Mesendoderm (in vitro differentiated cells): ENCODE measurements around the gene SARM1.

Experiments
- DNase-seq: peaks from one replicate; pipeline ENCODE4 v3.0.0; 2013
- H2AK5ac ChIP-seq: 2 replicates; pipeline ENCODE4 v1.6.1; 2013; ENCODE audit warnings: low read length, inconsistent platforms
- H2BK120ac ChIP-seq: 2 replicates; pipeline ENCODE4 v1.6.1; 2013; ENCODE audit warnings: low read depth, mild to moderate bottlenecking, low read length, moderate library complexity, mixed read lengths
- H2BK15ac ChIP-seq: replicated peaks from 2 replicates; pipeline ENCODE4 v1.6.1; 2013; ENCODE audit warnings: low read depth, mild to moderate bottlenecking, moderate library complexity
- H2BK5ac ChIP-seq: 2 replicates; pipeline ENCODE4 v1.6.1; 2013; ENCODE audit warnings: low read length, inconsistent platforms
- H3K18ac ChIP-seq: 2 replicates; pipeline ENCODE4 v1.6.1; 2013; ENCODE audit warnings: mild to moderate bottlenecking, low read length, mixed read lengths
- H3K23ac ChIP-seq: one replicate; pipeline ENCODE4 v1.6.1; 2013; ENCODE audit warnings: low read length
- H3K27ac ChIP-seq: 2 replicates; pipeline ENCODE4 v1.5.1; 2013; ENCODE audit warnings: low read depth, mild to moderate bottlenecking, inconsistent platforms, low read length, moderate library complexity
- H3K27me3 ChIP-seq: 2 replicates; pipeline ENCODE4 v1.6.1; 2013; ENCODE audit warnings: low read length, control low read depth, mild to moderate bottlenecking, inconsistent platforms; ENCODE audit not compliant: insufficient read depth, poor library complexity
- H3K36me3 ChIP-seq: 2 replicates; pipeline ENCODE4 v1.6.1; 2013; ENCODE audit warnings: low read length, inconsistent platforms; ENCODE audit not compliant: control insufficient read depth, insufficient read depth
- H3K4ac ChIP-seq: one replicate; pipeline ENCODE4 v1.6.1; 2013; ENCODE audit warnings: low read depth, mild to moderate bottlenecking, low read length, moderate library complexity
- H3K4me1 ChIP-seq: 2 replicates; pipeline ENCODE4 v1.6.1; 2013; ENCODE audit warnings: low read depth, low read length, inconsistent platforms; ENCODE audit not compliant: control insufficient read depth
- H3K4me2 ChIP-seq: 2 replicates; pipeline ENCODE4 v1.6.1; 2013; ENCODE audit warnings: low read length
- H3K4me3 ChIP-seq: 2 replicates; pipeline ENCODE4 v1.5.1; 2013; ENCODE audit warnings: mild to moderate bottlenecking, low read length
- H3K56ac ChIP-seq: one replicate; pipeline ENCODE4 v1.6.1; 2013; ENCODE audit warnings: low read length
- H3K79me1 ChIP-seq: 2 replicates; pipeline ENCODE4 v1.6.1; 2013; ENCODE audit warnings: low read length, inconsistent platforms
- H3K79me2 ChIP-seq: 2 replicates; pipeline ENCODE4 v1.6.1; 2013; ENCODE audit warnings: mild to moderate bottlenecking, low read length; ENCODE audit not compliant: control insufficient read depth, insufficient read depth
- H3K9ac ChIP-seq: 2 replicates; pipeline ENCODE4 v1.6.1; 2013; ENCODE audit warnings: low read length, inconsistent platforms
- H4K5ac ChIP-seq: one replicate; pipeline ENCODE4 v1.6.1; 2013; ENCODE audit warnings: low read length
- H4K8ac ChIP-seq: one replicate; pipeline ENCODE4 v1.6.1; 2013; ENCODE audit warnings: low read depth, mild to moderate bottlenecking, control low read depth, low read length, moderate library complexity
- WGBS: extraction: QIAGEN DNeasy Blood & Tissue Kit; methylation state at CpG from one replicate; pipeline ENCODE4 v1.1.7; 2013; ENCODE audit warnings: low lambda C conversion rate, missing lambda C conversion rate; ENCODE audit not compliant: insufficient coverage; ENCODE audit errors: extremely low coverage; 5-methylcytosine and 5-hydroxymethylcytosine counted together

The SARM1 gene

GRCh38 chr17:28394337-28395116 is 23.0 kb downstream of the SARM1 start:
- H3K56ac ChIP-seq, result no peak overlapping the region
- no peaks in the 10 kb centered on the region for H3K79me1 ChIP-seq
- H3K79me2 ChIP-seq, result no peaks in the 10 kb centered on the region
- no peak overlapping the region for H3K9ac ChIP-seq
- no peak overlapping the region for H2BK15ac ChIP-seq
- no peak overlapping the region for H2BK120ac ChIP-seq
- peak; percentile 92 for DNase-seq
- H3K27ac ChIP-seq, result no peak overlapping the region
- no peak overlapping the region for H4K5ac ChIP-seq
- no peaks in the 10 kb centered on the region for H3K27me3 ChIP-seq
- no peak overlapping the region for H2AK5ac ChIP-seq
- H3K4me1 ChIP-seq, result peaks cover 22% of the 10 kb centered on the region
- H3K36me3 ChIP-seq, result no peaks in the 10 kb centered on the region
- H2BK5ac ChIP-seq, result no peak overlapping the region
- H3K23ac ChIP-seq, result no peak overlapping the region
- H3K18ac ChIP-seq, result no peak overlapping the region
- no peak overlapping the region for H3K4me2 ChIP-seq
- H4K8ac ChIP-seq, result no peak overlapping the region
- H3K4me3 ChIP-seq, result no peak overlapping the region
- WGBS, result no CpG with 5 or more reads among the region's 7 CpGs
- H3K4ac ChIP-seq, result no peak overlapping the region

GRCh38 chr17:28395426-28395825 is 23.9 kb downstream of the SARM1 start:
- Histone ChIP-seq H3K4me3 (no peak overlapping the region), H4K5ac (no peak overlapping the region), H3K23ac (no peak overlapping the region), H3K4me1 (peaks cover 22% of the 10 kb centered on the region), H3K18ac (no peak overlapping the region), H4K8ac (no peak overlapping the region), H3K4me2 (no peak overlapping the region), H2BK120ac (no peak overlapping the region), H2BK5ac (no peak overlapping the region), H3K9ac (no peak overlapping the region), H2AK5ac (no peak overlapping the region), H3K79me1 (no peaks in the 10 kb centered on the region), H3K36me3 (no peaks in the 10 kb centered on the region), H3K27me3 (no peaks in the 10 kb centered on the region), H3K56ac (peak overlapping the region; percentile 44), H2BK15ac (no peak overlapping the region), H3K27ac (no peak overlapping the region), H3K79me2 (no peaks in the 10 kb centered on the region), H3K4ac (peak overlapping the region; percentile 45)
- no CpG with 5 or more reads among the region's 2 CpGs for WGBS
- peak; percentile 77 for DNase-seq

GRCh38 chr17:28395968-28396367 is 24.5 kb downstream of the SARM1 start:
- H3K23ac ChIP-seq, result no peak overlapping the region
- peak overlapping the region; percentile 5 for H3K27ac ChIP-seq
- H3K79me1 ChIP-seq, result no peaks in the 10 kb centered on the region
- no peak overlapping the region for H3K4me3 ChIP-seq
- H4K5ac ChIP-seq, result no peak overlapping the region
- peak overlapping the region; percentile 18 for H3K56ac ChIP-seq
- H3K79me2 ChIP-seq, result no peaks in the 10 kb centered on the region
- no peak overlapping the region for H3K9ac ChIP-seq
- peaks cover 22% of the 10 kb centered on the region for H3K4me1 ChIP-seq
- no peak overlapping the region for H3K18ac ChIP-seq
- no peak overlapping the region for H2AK5ac ChIP-seq
- no CpG with 5 or more reads among the region's 6 CpGs for WGBS
- H2BK5ac ChIP-seq, result peak overlapping the region; percentile 41
- no peaks in the 10 kb centered on the region for H3K27me3 ChIP-seq
- H3K4me2 ChIP-seq, result no peak overlapping the region
- no peak overlapping the region for H2BK15ac ChIP-seq
- H3K4ac ChIP-seq, result no peak overlapping the region
- no peak for DNase-seq
- no peak overlapping the region for H4K8ac ChIP-seq
- no peak overlapping the region for H2BK120ac ChIP-seq
- no peaks in the 10 kb centered on the region for H3K36me3 ChIP-seq

DNA sequence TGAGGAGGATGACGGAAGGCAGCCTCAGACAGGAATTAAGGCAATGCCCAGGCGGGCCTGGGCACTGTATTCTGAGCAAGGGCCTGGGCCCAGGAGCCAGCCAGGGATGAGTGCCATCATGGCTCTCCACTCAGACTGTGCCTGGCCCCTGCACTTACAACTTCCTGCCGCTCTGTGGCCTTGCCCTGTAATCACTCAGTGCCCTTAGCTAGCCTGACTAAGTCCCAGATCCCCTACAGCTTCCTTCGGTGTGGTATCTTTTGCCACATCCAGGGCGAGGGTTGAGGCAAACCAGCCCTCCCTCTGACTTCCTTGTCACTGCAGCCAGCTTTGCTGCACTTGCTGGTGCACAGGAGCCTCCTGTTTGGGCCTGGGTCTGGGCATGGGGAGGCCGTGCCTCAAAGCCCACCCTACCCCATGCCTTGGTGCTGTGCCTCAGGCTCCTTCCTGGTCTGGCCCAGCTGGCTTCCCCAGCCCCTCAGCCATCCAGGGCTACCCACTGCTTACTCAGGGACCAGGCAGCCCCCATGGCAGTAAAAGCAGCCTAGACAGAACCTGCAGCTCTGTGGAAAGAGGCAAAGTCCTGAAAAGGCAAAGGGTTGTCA is 25.2 kb downstream of the SARM1 start:
- Histone ChIP-seq H3K4me2 (no peak overlapping the region), H2BK15ac (no peak overlapping the region), H3K79me2 (no peaks in the 10 kb centered on the region), H2BK5ac (peak overlapping the region; percentile 5), H3K79me1 (no peaks in the 10 kb centered on the region), H4K5ac (no peak overlapping the region), H3K56ac (peak overlapping the region; percentile 22), H2AK5ac (no peak overlapping the region), H3K9ac (no peak overlapping the region), H3K4me3 (no peak overlapping the region), H3K36me3 (no peaks in the 10 kb centered on the region), H2BK120ac (no peak overlapping the region), H3K18ac (no peak overlapping the region), H3K27me3 (no peaks in the 10 kb centered on the region), H3K4me1 (peaks cover 22% of the 10 kb centered on the region), H3K27ac (no peak overlapping the region), H3K4ac (no peak overlapping the region), H4K8ac (no peak overlapping the region), H3K23ac (no peak overlapping the region)
- no CpG with 5 or more reads among the region's 6 CpGs for WGBS
- DNase-seq, result no peak

DNA sequence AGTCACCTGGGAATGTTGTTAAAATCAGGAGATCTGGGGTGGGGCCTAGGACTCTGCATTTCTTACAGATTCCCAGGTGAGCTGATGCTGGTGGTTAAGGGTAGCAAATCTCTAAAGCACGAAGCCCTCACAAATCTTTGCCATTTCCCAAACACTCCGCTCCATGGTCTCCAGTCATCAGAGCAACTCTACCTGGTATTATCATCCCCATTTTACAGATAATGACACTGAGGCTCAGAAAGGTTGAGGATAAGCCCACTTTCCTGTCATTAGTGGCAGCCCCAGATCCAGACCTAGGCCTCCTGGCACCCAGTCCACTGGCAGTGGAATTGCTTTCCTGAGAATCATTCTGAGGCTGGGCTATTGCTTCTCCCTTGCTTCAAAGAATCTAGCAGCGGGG is 25.8 kb downstream of the SARM1 start:
- no CpG with 5 or more reads among the region's 3 CpGs for WGBS

More for the DNA sequence above, 25.8 kb downstream of the SARM1 start:
- Histone ChIP-seq H4K8ac (no peak overlapping the region), H3K4me3 (no peak overlapping the region), H3K18ac (no peak overlapping the region), H3K79me2 (no peaks in the 10 kb centered on the region), H3K23ac (no peak overlapping the region), H2BK120ac (no peak overlapping the region), H2AK5ac (no peak overlapping the region), H3K56ac (no peak overlapping the region), H3K36me3 (no peaks in the 10 kb centered on the region), H3K4ac (no peak overlapping the region), H3K4me1 (peaks cover 25% of the 10 kb centered on the region), H2BK5ac (no peak overlapping the region), H4K5ac (no peak overlapping the region), H3K9ac (no peak overlapping the region), H3K79me1 (no peaks in the 10 kb centered on the region), H3K4me2 (no peak overlapping the region), H2BK15ac (no peak overlapping the region), H3K27me3 (no peaks in the 10 kb centered on the region), H3K27ac (no peak overlapping the region)
- DNase-seq, result no peak
